Ovary (tissue), 3 donors: ENCODE measurements around the gene RIMS1.

ENCODE experiments used
- CTCF ChIP-seq, 3 donors: fragments of 450-650 bp in 2 of 3; fragments of 200-600 bp in 1 of 3; IDR thresholded peaks; one replicate each; pipeline versions ENCODE4 v1.5.1 to v1.8.0; 2016 to 2022; ENCODE audit warnings: antibody characterized with exemption in 3 of 3, mild to moderate bottlenecking in 1 of 3
- POLR2A ChIP-seq: fragments of 450-650 bp; IDR thresholded peaks from one replicate; pipeline ENCODE4 v1.6.1; 2017; ENCODE audit warnings: antibody characterized with exemption, mild to moderate bottlenecking, moderate library complexity
- donor health status: DM: no; HTN: no; CAD: no.

- TF ChIP-seq CTCF (IDR thresholded peaks at IDR 0.05) (no peak), POLR2A (no peak)
These were observed 91.5 kb downstream of the RIMS1 start for GRCh38 chr6:71977884-71978283.
